HG03342 (cell line): ENCODE measurements around the gene P2RX6.
A peak's percentile ranks its signal among the peaks of the same experiment; 100 is the strongest.
"Not testable (repeated sequence)": the region's sequence is repeated elsewhere in the genome, so short reads cannot be mapped to it uniquely, and the experiment has no call there.

Experiments
- ATAC-seq: cut with Tn5 transposase; IDR thresholded peaks from one replicate; pipeline ENCODE4 v1.9.1; 2021; ENCODE audit warnings: mild to moderate bottlenecking, moderate library complexity; ENCODE audit not compliant: unreplicated experiment

P2RX6 gene

GRCh38 chr22:21030621-21031544 is 15.9 kb downstream of the P2RX6 start:
- no peak for ATAC-seq

- no peak for ATAC-seq
Measured at GRCh38 chr22:21031545-21032036, 16.6 kb downstream of the P2RX6 start.

GRCh38 chr22:21032037-21032867 is 17.3 kb downstream of the P2RX6 start, which contains the start of gene SLC7A4:
Gene SLC7A4 (minus strand): TSS chr22:21032561. CDS start chr22:21031812, 749 bp downstream.
- ATAC-seq = no peak

DNA sequence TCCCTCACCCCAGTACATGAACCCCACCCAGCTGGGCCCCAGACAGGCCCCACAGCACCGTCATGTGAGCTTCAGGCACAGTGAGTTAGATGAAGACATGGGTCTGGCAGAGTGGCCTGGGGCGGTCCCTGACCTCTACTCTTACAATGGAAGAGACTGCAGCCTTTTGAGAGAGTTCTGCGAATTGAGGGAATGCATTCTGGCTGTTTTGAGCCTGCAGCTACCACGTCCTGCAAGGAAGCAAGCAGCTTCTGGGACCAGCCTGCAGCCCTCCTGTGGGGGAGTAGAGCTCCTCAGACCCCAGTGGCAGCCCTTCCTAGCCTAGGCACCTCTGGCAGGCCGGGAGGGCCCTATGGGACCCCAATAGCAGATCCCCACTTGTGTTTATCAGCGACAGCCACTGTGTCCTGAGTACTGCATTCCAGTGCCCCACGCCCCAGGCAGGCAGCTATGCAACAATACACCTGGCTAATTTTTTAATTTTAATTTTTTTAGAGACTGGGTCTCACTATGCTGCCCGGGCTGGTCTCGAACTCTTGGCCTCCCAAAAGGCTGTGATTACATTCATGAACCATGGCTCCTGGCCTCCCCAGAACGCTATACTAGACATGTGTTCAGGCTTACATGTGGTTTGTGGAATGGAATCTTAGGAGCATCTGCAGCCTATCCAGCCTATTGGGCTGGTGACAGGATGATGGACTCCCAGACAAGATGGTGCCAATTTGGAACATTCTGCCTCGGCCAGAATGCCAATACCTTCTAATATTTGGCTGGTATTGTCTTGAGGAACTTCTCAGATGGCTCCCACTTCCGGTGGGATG is 18.1 kb downstream of the P2RX6 start:
- no peak for ATAC-seq

GRCh38 chr22:21033895-21034294 is 18.9 kb downstream of the P2RX6 start:
- ATAC-seq = no peak

- no peak for ATAC-seq
Measured at GRCh38 chr22:21034989-21035388, 20.0 kb downstream of the P2RX6 start.

DNA sequence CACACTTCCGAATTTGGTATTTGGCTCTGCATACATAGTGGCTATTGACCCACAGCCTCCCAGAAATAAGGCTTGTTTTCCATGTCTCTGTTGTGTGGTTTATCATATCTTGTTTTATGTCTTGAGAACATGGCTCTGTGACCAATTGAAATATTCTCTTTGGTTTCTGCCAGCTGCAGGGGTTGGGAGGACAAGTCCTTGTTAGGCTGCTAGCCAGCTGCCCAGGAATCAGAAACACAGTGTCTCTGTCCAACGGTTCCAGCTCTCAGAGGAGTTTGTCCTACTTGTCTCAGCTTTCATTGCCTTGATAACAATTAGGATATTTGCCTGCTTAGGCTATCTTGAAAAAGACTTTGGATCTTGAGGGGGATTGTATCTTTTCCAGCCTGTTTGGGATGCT is 23.4 kb downstream of the P2RX6 start:
- no peak for ATAC-seq

DNA sequence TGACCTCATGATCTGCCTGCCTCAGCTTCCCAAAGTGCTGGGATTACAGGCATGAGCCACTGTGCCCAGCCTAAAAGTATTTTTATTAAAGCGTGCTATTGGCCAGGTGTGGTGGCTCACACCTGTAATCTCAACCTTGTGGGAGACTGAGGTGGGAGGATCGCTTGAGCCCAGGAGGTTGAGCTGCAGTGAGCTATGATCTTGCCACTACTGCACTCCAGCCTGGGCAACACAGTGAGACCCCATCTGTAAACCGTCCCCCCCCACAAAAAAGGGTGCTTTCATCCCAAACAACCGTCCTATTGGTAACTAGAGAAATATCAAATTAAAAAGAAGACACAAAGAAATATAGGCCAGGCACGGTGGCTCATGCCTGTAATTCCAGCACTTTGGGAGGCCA is 24.2 kb downstream of the P2RX6 start:
- not testable (repeated sequence) for ATAC-seq

DNA sequence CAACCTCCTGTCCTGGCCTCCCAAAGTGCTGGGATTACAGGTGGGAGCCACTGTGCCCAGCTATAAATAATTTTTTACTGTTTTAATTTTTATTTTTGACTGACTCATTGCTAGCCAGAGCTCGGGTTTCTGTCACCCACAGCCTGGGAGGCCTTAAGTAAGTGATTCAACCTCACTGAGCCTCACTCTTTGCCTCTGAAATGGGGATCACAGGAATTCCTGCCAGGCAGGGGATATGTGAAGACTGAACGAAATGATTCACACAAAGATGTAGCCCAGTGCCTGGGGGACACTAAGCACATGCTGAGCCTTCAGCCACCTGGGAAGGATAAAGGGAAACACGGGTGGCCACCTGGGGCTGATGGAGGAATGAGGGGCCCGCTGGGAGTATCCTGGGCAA is 27.0 kb downstream of the P2RX6 start:
- no peak for ATAC-seq

DNA sequence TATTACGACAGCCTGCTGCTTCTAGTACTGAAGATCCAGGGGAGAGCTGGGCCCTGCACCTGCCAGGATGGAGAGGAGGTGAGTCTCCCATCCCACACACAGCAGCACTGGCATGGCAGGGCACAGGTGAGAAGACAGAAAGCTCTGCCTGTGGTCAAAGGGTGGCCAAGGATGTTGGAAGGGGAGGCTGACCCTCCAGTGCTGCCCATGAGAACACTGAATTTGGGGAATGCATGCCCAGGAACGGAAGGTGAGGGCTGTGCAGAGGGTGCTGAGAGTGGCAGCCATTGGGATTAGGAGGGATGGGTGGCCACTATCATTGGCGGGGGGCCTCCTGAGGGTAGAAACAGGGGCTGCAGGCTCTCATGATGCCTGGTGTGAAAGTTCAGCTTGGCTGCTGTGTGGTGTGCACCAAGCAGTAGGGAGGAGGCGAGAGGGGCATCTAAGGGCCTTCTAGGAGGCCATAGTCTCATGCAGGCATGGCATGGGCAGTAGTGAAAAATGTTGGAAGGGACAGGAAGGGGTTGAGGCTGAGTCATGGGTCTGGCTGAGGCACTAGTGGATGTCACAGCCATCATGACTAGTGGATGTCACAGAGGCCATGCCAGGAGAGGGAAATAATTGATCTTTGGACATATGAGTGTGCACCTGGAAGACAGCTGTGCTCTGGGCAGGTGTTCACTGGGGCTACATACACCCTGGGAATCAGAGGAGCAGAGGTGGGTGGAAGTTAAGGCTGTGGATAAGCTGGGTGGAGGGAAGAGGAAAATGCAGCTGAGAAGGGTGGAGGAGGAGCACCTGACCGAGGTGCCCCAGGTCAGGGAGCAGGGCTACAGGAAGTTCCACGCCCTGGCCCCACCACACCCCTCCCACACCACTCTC is 28.3 kb downstream of the P2RX6 start:
- no peak for ATAC-seq

DNA sequence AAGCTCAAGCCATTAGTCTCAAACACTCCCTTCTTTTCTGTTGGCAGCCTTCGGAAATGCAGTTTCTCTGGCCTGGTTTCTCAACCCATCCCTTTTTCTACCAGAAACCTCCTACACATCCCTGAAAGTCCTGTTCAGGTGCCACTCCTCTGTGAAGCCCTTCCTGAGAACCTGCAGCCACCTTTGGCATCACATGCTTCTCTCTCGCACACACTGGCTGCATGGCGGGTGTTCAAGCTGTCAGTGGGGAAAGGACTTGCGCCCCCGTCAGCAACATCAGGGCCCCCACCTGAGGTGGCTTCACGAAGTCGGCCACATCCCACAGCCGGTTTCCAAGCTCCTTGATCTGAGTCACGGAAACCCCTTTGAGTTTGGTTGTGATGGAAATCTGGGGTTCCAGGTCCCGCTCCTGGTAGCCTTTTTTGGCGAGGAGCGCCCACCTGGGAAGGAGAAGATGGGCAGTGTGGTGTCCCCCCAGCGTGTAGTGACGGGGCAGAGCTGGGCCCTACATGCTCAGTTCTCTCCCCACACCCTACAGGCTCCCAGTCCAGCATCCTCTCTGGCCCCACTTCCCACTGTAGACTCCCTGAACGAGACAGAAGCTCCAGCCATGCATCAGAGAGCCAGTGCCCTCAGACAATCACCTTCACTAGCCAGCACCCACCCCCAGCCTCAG is 29.0 kb downstream of the P2RX6 start:
- ATAC-seq = no peak

GRCh38 chr22:21044931-21045584 is 30.1 kb downstream of the P2RX6 start:
- ATAC-seq = no peak

- ATAC-seq = peak; percentile 88
Measured at GRCh38 chr22:21045585-21046294, 30.8 kb downstream of the P2RX6 start, which contains the start of gene LRRC74B. Gene LRRC74B (plus strand): TSS chr22:21045946. CDS start chr22:21045987, 41 bp downstream.

DNA sequence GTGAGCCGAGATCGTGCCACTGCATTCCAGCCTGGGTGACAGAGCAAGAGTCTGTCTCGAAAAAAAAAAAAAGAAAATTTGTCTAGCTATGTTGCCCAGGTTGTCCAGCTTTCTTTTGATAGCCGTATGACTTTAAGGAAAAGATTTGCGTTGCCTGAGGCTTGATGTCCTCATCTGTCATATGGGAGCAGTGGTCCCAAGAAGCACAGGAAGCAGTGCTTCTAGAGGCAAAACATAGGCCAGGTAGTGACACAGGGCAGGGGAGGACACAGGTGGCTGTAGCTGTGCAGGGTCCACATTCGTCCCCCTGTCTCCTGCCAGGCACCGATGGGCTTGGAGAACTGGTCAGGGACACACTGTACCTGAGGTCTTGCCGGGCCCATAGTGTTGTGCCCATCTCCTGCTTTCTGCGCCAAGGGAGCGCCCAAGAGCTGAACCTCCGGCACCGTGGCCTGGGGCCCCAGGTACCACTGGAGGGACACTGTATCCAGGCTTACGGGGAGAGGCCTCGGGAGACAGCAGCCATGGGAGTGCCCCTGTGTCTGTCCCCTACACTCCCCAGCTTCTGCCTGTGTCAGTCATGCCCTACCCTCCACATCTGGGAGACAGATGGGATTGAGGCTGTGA is 32.2 kb downstream of the P2RX6 start:
- ATAC-seq = no peak

GRCh38 chr22:21047730-21048129 is 32.8 kb downstream of the P2RX6 start:
- no peak for ATAC-seq

DNA sequence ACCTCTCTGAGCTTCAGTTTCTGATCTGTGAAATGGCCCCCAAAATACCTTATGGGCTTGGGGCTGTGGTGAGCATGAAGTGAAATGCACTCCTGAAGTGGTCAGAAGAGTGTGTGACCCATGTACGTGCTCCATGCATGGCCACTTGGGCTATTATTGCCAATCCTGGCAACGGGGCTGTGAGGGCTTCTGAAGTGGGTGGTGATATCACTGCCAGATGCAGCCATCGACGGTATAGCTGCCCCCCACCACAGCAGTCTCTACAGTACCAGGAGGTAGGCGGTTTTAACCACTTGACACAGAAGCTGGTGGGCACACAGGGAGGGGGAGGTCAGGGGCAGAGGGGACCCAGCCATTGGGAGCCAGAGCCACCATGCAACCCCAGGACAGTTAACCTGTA is 33.5 kb downstream of the P2RX6 start:
- not testable (repeated sequence) for ATAC-seq

DNA sequence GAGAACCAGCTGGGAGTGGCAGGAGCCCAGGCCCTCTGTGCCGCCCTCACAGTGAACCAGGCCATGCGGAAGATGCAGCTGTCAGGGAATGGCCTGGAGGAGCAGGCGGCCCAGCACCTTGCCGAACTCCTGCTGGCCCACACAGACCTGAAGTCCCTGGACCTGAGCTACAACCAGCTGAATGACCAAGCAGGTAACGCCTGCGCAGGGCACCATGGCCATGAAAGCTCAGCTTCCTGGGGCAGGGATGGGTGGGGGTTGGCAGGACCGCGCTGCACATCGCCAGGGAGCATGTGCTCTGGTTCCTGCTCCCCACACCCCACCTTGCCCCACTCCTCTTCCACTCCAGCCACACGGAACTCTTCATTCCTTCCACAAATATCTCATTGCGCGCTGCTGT is 34.0 kb downstream of the P2RX6 start:
- not testable (repeated sequence) for ATAC-seq
